Activated CD8-positive, alpha-beta memory T cell treated with anti-CD3 and anti-CD28 coated beads for 4 hours (primary cell): Measurements from ENCODE around the gene ARL5B.

Experiments used
- DNase-seq, 2 donors: peaks; one replicate each; pipeline ENCODE4 v3.0.0-alpha.2; 2020; ENCODE audit warnings: low read depth in 2 of 2

Gene ARL5B

GRCh38 chr10:18699849-18700840 lies 40.9 kb downstream of the ARL5B start:
- no peak for DNase-seq

- DNase-seq, result no peak
These were observed 44.3 kb downstream of the ARL5B start for GRCh38 chr10:18703521-18703920.

DNA sequence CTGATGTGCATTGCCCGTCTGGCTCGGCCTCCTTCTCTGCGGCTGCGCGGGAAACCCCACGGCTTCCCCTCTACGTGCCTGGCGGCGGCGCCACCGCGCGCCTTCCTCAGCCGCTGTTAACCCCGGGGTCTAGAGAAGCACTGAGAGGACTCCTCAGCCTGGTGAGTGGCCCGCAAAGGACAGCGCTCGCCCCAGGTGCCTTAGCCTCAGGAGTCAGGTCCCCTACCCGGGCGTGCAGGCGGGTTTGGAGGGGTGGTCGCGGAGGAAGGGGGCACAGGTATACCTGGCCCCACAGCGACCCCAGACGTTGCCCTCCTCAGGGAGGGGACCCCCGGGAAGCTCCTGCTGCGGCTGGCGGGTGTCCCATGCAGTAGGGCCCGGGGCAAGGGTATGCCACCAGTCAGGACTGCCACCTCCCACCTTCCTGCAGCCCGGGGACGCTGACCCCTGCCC lies 51.0 kb downstream of the ARL5B start:
- DNase-seq, result no peak

GRCh38 chr10:18713077-18713476 lies 53.8 kb downstream of the ARL5B start:
- no peak for DNase-seq

- no peak for DNase-seq
These were observed 59.8 kb downstream of the ARL5B start for GRCh38 chr10:18718991-18719390.

DNA sequence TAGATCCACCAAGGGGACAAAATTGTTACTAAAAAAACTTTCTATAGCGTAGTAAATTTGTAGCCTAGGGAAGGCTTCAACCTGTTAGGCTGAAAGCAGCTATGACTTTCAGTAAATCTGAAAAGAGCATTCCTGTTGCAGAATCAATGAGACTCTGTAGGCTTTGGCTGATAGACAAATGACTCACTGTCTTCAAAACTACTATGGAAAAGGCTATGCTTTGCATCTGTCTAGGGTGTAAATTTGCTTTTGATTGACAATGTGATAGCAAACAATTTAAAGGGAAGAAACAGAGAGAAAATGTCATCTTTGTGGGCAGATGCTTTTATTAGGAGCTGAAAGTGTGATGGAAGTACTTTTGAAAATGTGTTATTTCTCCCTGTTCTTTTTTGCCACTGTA lies 60.6 kb downstream of the ARL5B start:
- DNase-seq, result no peak

GRCh38 chr10:18721067-18721466 lies 61.8 kb downstream of the ARL5B start:
- DNase-seq, result no peak

DNA sequence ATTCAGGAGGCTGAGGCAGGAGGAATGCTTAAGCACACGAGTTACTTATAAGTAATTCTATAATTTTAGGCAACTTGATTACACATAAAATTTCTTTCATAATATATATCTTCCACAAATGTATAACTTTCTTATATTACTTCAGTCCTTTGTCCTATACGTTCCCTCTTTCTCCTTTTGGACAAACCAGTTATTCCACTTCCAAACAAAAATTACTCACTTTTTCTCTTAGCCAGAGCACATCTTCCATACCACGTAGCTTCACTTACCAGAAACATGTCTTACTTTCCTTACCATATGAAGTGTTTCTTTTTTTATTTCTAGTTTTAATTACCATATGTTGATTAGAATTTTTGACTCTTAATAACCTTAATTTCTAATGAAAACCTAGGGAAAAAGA lies 64.6 kb downstream of the ARL5B start:
- no peak for DNase-seq
